Subcutaneous adipose tissue (tissue), 4 donors: Measurements from ENCODE around the gene SFR1. TPM values are rescaled to one million over a fixed set of nuclear protein-coding genes. Genes with fewer than 3 reads are reported as not detected.

ENCODE experiments used
- CTCF ChIP-seq: fragments of 450-650 bp; IDR thresholded peaks from one replicate; pipeline ENCODE4 v1.5.1; 2016; ENCODE audit warnings: low read depth, mild to moderate bottlenecking, control low read depth, antibody characterized with exemption, moderate library complexity
- total RNA-seq, 4 donors: library from RNA; depleted of rRNA; stranded (reverse); fragments of >200 nt; gene quantifications; one replicate each; pipeline ENCODE4 v1.1.0, GENCODE V29; 2016

SFR1 gene
- total RNA-seq, 4 donors from 2014 or later: 7.3 to 10.9 (median 8.4) TPM

- no peak for TF ChIP-seq CTCF
Observed at GRCh38 chr10:104096692-104097091, 25.3 kb upstream of the SFR1 start.

GRCh38 chr10:104098358-104098925 lies 23.5 kb upstream of the SFR1 start:
- TF ChIP-seq CTCF: no peak

- TF ChIP-seq CTCF: no peak
Observed at GRCh38 chr10:104099269-104099668, 22.7 kb upstream of the SFR1 start.

GRCh38 chr10:104099941-104100340 lies 22.0 kb upstream of the SFR1 start:
- no peak for TF ChIP-seq CTCF

- TF ChIP-seq CTCF: no peak
Observed at GRCh38 chr10:104100795-104101194, 21.2 kb upstream of the SFR1 start.

GRCh38 chr10:104101902-104102301 lies 20.1 kb upstream of the SFR1 start:
- TF ChIP-seq CTCF: no peak

- TF ChIP-seq CTCF: no peak
Observed at GRCh38 chr10:104103956-104104355, 18.0 kb upstream of the SFR1 start.

GRCh38 chr10:104104418-104104817 lies 17.6 kb upstream of the SFR1 start:
- no peak for TF ChIP-seq CTCF
